Sigmoid colon (tissue), 7 donors: Measurements from ENCODE around the gene NUP205. TPM values are rescaled to one million over a fixed set of nuclear protein-coding genes. Genes with fewer than 3 reads are reported as not detected.

Experiments
- DNase-seq: peaks from one replicate; pipeline ENCODE4 v3.0.0-alpha.2; 2019
- H3K27ac ChIP-seq, 4 donors: fragments of 200-600 bp; sonication (generic); one replicate each; pipeline ENCODE4 v1.5.1; 2016 to 2019; ENCODE audit warnings: mild to moderate bottlenecking in 1 of 4
- H3K27me3 ChIP-seq, 3 donors: fragments of 200-600 bp; sonication (generic); one replicate each; pipeline ENCODE4 v1.5.1; 2019; ENCODE audit warnings: mild to moderate bottlenecking in 1 of 3
- H3K36me3 ChIP-seq, 4 donors: fragments of 200-600 bp; sonication (generic); one replicate each; pipeline ENCODE4 v1.5.1; 2016 to 2019
- H3K4me1 ChIP-seq, 4 donors: fragments of 200-600 bp; sonication (generic); one replicate each; pipeline ENCODE4 v1.5.1; 2017 to 2019
- H3K4me3 ChIP-seq, 4 donors: fragments of 200-600 bp; sonication (generic); one replicate each; pipeline ENCODE4 v1.5.1; 2017 to 2019; ENCODE audit warnings: mild to moderate bottlenecking in 2 of 4, moderate library complexity in 1 of 4
- H3K9me3 ChIP-seq, 4 donors: fragments of 200-600 bp in 3 of 4; sonication (generic) in 3 of 4; one replicate each; pipeline versions ENCODE4 v1.5.1 to v1.6.1; 2013 to 2019
- CTCF ChIP-seq, 4 experiments: fragments of 450-650 bp in 3 of 4; fragments of 200-600 bp in 1 of 4; IDR thresholded peaks; one replicate each; pipeline ENCODE4 v1.5.1; 2016 to 2019; ENCODE audit warnings: antibody characterized with exemption in 4 of 4, mild to moderate bottlenecking in 3 of 4, moderate library complexity in 2 of 4
- EP300 ChIP-seq, 4 donors: sonication (generic); formaldehyde crosslinking; IDR thresholded peaks; one replicate each; pipeline ENCODE4 v1.6.1; 2017; ENCODE audit warnings: antibody characterized with exemption in 4 of 4
- POLR2A ChIP-seq, 2 donors: fragments of 450-650 bp; IDR thresholded peaks; one replicate each; pipeline ENCODE4 v1.6.1; 2016; ENCODE audit warnings: antibody characterized with exemption in 2 of 2, mild to moderate bottlenecking in 2 of 2, moderate library complexity in 2 of 2
- POLR2AphosphoS5 ChIP-seq, 4 donors: sonication (generic); formaldehyde crosslinking; IDR thresholded peaks; one replicate each; pipeline ENCODE4 v1.6.1; 2017; ENCODE audit warnings: antibody characterized with exemption in 4 of 4
- WGBS, 2 donors: extraction: QIAGEN DNeasy Blood & Tissue Kit; methylation state at CpG; one replicate each; pipeline ENCODE4 v1.1.7; 2013; 5-methylcytosine and 5-hydroxymethylcytosine counted together
- intact Hi-C: fragments of 100-400 bp; cut with DNase I; formaldehyde crosslinking; loops from one replicate; pipeline ENCODE4 v1.15.1; 2023
- polyA plus RNA-seq, 3 donors: library from polyadenylated mRNA; stranded (reverse); fragments of 200-250 nt; gene quantifications; one replicate each; pipeline ENCODE4 v1.2.3, GENCODE V29; 2013
- total RNA-seq, 4 donors: library from RNA; depleted of rRNA; stranded (reverse); fragments of >200 nt; gene quantifications; one replicate each; pipeline ENCODE4 v1.1.0, GENCODE V29; 2016
- donor health status: healthy with polysubstance abuse.
- donor health status: Bipolar disorder and iron deficiency.
- donor health status: healthy.

Gene NUP205
- total and polyA plus RNA-seq, 7 donors: 9.5 to 37.5 (median 21.9) TPM

GRCh38 chr7:135518748-135519147 lies 39.0 kb upstream of the NUP205 start:
- Histone ChIP-seq H3K36me3 (no peaks in the 10 kb centered on the region), H3K9me3 (no peaks in the 10 kb centered on the region), H3K27ac (no peak overlapping the region), H3K27me3 (no peaks in the 10 kb centered on the region), H3K4me3 (no peak overlapping the region), H3K4me1 (no peaks in the 10 kb centered on the region)
- DNase-seq: no peak
- WGBS, 2 donors: 88 to 94% methylated on average over 1 of the region's 1 CpG
- intact Hi-C loops: no loop called here
- no peak for TF ChIP-seq POLR2AphosphoS5 (IDR thresholded peaks at IDR 0.05)
- TF ChIP-seq POLR2A (IDR thresholded peaks at IDR 0.05): no peak
- no peak for TF ChIP-seq EP300 (IDR thresholded peaks at IDR 0.05)
- TF ChIP-seq CTCF (IDR thresholded peaks at IDR 0.05): no peak

- H3K36me3 ChIP-seq: no peaks in the 10 kb centered on the region
- no peaks in the 10 kb centered on the region for H3K27me3 ChIP-seq
- intact Hi-C loops: no loop called here
- no peaks in the 10 kb centered on the region for H3K9me3 ChIP-seq
- H3K4me3 ChIP-seq: no peak overlapping the region
- no peak for DNase-seq
- TF ChIP-seq EP300 (IDR thresholded peaks at IDR 0.05) (no peak), POLR2AphosphoS5 (IDR thresholded peaks at IDR 0.05) (no peak), POLR2A (IDR thresholded peaks at IDR 0.05) (no peak), CTCF (IDR thresholded peaks at IDR 0.05) (no peak)
- H3K4me1 ChIP-seq: no peaks in the 10 kb centered on the region
- H3K27ac ChIP-seq: no peak overlapping the region
These were observed 38.5 kb upstream of the NUP205 start for GRCh38 chr7:135519233-135519688.

- Histone ChIP-seq H3K27me3 (no peaks in the 10 kb centered on the region), H3K4me1 (no peaks in the 10 kb centered on the region), H3K4me3 (no peak overlapping the region), H3K36me3 (no peaks in the 10 kb centered on the region), H3K9me3 (no peaks in the 10 kb centered on the region), H3K27ac (no peak overlapping the region)
- no peak for DNase-seq
- TF ChIP-seq CTCF (IDR thresholded peaks at IDR 0.05) (no peak), POLR2A (IDR thresholded peaks at IDR 0.05) (no peak), POLR2AphosphoS5 (IDR thresholded peaks at IDR 0.05) (no peak), EP300 (IDR thresholded peaks at IDR 0.05) (no peak)
- intact Hi-C loops: no loop called here
- WGBS, 2 donors: 93 to 96% methylated on average over 4 of the region's 4 CpGs
These were observed 37.8 kb upstream of the NUP205 start for GRCh38 chr7:135519871-135520270.

GRCh38 chr7:135522509-135522908 lies 35.2 kb upstream of the NUP205 start:
- H3K9me3 ChIP-seq: no peaks in the 10 kb centered on the region
- H3K27me3 ChIP-seq: no peaks in the 10 kb centered on the region
- no peak overlapping the region for H3K27ac ChIP-seq
- no peak overlapping the region for H3K4me3 ChIP-seq
- intact Hi-C loops: no loop called here
- no peaks in the 10 kb centered on the region for H3K4me1 ChIP-seq
- 86 to 91% methylated on average over 6 of the region's 6 CpGs for WGBS, 2 donors
- H3K36me3 ChIP-seq: no peaks in the 10 kb centered on the region
- no peak for TF ChIP-seq CTCF (IDR thresholded peaks at IDR 0.05)
- TF ChIP-seq POLR2A (IDR thresholded peaks at IDR 0.05): no peak
- no peak for TF ChIP-seq EP300 (IDR thresholded peaks at IDR 0.05)
- TF ChIP-seq POLR2AphosphoS5 (IDR thresholded peaks at IDR 0.05): no peak
- no peak for DNase-seq

GRCh38 chr7:135523146-135523545 lies 34.6 kb upstream of the NUP205 start:
- intact Hi-C loops: no loop called here
- no peak for DNase-seq
- no peak for TF ChIP-seq POLR2A (IDR thresholded peaks at IDR 0.05)
- TF ChIP-seq POLR2AphosphoS5 (IDR thresholded peaks at IDR 0.05): no peak
- TF ChIP-seq CTCF (IDR thresholded peaks at IDR 0.05): no peak
- no peak for TF ChIP-seq EP300 (IDR thresholded peaks at IDR 0.05)
- H3K36me3 ChIP-seq: no peaks in the 10 kb centered on the region
- H3K27ac ChIP-seq: no peak overlapping the region
- no peaks in the 10 kb centered on the region for H3K27me3 ChIP-seq
- H3K4me1 ChIP-seq: no peaks in the 10 kb centered on the region
- H3K9me3 ChIP-seq: no peaks in the 10 kb centered on the region
- H3K4me3 ChIP-seq: no peak overlapping the region
- 93 to 94% methylated on average over 1 of the region's 1 CpG for WGBS, 2 donors
